ENCODE measurements around the gene BTBD7.
"Not testable (repeated sequence)": the region's sequence is repeated elsewhere in the genome, so short reads cannot be mapped to it uniquely, and the experiment has no call there.

Gene BTBD7, protein sequence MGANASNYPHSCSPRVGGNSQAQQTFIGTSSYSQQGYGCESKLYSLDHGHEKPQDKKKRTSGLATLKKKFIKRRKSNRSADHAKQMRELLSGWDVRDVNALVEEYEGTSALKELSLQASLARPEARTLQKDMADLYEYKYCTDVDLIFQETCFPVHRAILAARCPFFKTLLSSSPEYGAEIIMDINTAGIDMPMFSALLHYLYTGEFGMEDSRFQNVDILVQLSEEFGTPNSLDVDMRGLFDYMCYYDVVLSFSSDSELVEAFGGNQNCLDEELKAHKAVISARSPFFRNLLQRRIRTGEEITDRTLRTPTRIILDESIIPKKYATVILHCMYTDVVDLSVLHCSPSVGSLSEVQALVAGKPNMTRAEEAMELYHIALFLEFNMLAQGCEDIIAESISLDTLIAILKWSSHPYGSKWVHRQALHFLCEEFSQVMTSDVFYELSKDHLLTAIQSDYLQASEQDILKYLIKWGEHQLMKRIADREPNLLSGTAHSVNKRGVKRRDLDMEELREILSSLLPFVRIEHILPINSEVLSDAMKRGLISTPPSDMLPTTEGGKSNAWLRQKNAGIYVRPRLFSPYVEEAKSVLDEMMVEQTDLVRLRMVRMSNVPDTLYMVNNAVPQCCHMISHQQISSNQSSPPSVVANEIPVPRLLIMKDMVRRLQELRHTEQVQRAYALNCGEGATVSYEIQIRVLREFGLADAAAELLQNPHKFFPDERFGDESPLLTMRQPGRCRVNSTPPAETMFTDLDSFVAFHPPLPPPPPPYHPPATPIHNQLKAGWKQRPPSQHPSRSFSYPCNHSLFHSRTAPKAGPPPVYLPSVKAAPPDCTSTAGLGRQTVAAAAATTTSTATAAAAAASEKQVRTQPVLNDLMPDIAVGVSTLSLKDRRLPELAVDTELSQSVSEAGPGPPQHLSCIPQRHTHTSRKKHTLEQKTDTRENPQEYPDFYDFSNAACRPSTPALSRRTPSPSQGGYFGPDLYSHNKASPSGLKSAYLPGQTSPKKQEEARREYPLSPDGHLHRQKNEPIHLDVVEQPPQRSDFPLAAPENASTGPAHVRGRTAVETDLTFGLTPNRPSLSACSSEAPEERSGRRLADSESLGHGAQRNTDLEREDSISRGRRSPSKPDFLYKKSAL

DNA sequence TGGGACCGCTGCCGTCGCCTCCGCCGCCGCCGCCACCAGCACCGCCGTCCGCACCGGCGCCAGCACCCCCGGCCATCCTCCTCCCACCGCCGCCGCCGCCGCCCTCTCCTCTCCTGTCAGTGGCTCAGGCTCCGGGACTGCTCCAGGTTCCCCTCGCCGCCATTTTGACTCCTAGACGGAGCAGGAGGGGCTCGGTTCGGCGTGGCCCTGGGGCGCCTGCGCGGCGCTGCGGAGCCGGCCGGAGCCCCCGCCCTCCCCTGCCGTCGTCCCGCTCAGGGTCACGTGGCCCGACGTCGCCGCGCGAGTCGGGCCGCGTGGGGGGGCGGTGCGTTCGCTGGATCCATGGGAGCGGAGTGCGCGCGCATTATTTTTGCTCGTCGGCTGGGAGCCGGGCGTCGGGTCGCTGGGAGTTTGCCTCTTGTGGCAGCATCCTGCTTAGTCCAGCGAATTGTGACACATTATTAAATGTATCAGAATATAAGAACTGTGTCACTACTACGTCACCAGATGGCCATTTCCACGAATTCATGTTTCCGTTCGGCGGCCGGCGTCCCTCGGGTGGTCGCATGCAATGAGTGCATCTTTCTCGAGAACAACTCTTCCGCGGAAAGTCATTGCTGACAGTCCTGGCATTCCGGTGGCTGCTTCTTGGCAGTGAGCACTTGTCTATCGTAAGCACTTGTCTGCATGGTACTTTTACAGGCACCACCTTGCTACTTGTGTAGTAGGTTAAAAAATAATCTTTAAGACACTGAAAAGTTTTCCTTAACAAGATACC, at the start of gene BTBD7:
Gene BTBD7, minus strand, starts transcription at position 184 of the 778 bp plus-strand sequence. CDS start 36,985 bp downstream, outside the sequence.
- DNase-seq, result peak; percentile 98 to 99 (median 98)

DNA sequence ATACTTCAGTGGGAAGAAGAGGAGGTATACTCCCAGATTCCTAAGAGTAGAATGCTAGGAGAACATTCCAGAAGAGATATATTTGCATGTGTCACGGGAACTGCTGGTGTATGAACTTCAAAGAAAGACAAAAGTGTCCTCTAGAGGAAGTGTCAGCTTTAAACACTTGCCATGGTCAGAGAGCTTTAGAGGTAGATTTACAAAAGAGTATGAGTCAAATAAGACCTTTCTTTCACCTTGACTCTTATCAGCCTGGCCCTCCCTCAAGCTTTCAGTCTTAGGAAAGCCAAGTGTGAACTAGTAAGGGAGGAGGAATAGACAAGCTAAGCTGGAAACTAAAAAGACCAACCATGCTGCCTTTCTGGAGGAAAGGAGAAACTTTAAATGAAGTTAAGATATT, 48.8 kb upstream of the BTBD7 start:
- no peak for DNase-seq

DNA sequence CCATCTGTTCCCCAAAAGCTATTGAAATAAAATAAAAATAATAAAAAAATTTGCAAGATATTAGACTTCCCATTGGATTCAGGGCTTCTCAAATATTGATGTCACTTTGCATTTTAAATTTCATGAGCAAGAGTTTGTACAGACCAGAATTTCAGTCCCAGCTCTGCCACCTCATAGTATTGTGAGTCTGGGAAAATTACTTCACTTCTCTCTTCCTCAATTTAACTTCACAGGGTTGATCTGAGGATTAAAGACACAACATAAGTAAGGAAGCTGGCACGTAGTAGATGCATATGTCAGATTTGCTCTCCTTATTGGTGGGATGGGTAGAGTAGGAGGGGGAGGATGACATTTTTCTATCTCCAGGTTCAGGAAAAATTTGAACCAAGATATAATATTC, 47.0 kb upstream of the BTBD7 start:
- no peak for DNase-seq

DNA sequence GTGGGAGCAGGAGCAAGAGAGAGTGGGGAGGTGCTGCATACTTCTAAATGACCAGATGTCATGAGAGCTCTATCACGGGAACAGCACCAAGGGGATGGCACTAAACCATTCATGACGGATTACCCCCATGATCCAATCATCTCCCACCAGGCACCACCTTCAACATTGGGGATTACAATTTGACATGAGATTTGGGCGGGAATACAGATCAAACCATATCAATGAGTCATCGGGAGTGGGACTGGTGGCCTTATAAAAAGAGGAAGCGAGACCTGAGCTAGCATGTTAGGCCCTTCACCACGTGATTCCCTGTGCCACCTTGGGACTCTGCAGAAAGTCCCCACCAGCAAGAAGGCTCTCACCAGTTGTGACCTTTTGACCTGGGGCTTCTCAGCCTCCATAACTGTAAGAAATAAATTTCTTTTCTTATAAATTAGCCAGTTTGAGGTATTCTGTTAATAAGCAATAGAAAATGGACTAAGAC, 42.9 kb upstream of the BTBD7 start:
- no peak for DNase-seq

DNA sequence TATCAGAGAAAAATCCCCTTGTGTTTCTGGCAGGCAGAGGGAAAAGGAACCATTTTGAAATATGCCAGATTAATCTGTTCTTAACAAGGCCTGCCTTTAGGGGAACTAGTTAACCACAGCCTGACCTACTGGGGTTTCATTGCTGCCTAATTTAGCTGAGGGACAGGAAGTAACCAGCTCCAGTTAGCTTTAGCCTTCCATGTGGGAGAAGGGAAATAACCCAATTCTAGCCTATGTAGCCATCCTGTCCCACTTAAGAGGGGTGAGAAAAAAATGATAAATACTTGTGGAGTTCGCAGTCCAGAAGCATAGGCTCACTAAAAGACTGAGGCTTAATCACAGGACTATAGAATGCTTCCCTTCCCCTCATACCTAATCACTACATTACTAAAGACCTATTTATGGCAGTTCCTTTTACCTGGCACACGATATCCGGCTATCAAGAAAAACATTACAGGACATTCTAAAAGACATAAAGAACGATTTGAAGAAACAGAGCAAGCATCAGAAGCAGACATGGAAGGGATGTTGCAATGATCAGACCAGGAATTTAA, 37.0 kb upstream of the BTBD7 start:
- DNase-seq, result no peak

DNA sequence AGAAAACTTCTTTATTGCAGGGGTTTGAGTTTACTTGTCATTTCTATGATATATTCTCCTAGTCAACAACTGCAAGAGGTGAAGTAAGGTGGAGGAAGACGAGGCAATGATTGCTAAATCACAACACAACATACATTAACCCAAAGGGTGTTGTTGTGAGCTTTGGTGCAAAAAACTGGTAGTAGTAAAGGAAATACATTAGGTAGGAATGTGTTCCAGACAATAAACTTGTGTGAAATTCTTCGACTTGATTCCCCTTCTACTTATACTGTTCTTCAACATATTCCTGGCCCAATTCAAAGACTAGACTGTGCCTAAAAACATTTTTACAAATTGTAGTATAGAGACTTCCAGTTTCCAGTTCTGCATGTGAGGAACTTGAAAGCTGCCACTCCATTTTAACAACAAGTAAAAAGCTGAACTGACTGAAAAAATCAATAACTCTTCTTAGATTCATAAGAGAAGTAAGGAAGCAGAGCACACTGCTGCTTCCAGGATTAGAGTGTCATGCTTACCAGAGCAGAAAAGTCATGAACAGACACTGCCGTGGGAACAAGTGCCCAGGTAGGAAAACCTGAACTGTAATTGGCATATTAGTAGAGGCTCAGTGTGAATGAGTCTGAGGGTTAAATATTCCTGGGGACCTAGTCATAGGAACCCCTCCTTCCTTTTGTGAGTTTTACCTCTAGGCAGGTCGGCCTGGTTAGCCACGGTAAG, 36.3 kb upstream of the BTBD7 start:
- DNase-seq, result no peak

DNA sequence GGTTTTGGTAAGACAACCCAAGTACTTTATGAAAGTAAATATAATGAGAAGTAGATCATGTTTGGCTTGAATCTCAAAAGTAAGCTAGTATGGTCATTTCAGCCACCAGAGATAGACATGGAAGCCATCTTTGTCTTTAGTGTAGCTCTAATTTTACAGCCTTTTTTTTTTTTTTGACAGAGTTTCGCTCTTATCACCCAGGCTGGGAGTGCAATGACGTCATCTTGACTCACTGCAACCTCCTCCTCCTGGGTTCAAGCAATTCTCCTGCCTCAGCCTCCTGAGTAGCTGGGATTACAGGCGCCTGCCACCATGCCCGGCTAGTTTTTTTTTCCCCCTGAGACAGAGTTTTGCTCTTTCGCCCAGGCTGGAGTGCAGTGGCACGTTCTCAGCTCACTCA, 22.0 kb upstream of the BTBD7 start:
- not testable (repeated sequence) for DNase-seq

DNA sequence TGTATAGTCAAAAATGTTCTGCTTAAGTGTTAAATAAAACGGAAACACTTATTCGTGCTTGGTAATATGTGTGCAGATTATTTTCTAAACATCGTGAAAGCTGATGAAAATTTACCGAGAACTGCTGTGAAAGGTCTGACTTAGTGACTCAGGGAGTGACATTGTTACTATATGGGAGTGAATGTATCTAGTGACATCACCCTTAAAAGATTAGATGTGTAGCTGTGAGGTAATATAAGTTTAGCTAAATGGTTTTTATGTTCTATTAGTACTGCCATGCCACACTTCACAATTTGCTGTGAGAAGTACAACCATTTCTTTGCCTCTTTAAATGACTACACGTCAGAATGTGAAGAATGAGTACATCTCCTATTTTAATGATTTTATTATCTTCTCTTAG, 15.5 kb upstream of the BTBD7 start:
- DNase-seq, result no peak

DNA sequence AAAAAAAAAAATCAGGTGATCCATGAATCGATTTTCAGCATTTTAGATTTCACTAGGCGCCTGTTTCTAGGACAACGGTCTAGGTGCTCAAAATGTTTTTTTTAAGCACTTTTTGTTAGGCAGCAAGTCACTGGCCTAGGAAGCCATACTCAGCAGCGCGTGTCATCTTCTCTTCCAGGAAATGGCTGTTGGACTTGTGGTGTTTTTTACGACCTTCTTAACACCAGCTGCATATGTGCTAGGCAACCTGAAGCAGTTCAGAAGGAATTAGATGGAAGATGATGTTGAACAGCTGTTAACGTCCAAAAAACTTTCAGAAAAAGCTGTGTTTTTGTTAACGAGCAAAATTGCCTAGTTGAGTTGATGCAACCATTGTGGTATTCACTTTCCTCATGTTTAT, 15.0 kb upstream of the BTBD7 start:
- no peak for DNase-seq

DNA sequence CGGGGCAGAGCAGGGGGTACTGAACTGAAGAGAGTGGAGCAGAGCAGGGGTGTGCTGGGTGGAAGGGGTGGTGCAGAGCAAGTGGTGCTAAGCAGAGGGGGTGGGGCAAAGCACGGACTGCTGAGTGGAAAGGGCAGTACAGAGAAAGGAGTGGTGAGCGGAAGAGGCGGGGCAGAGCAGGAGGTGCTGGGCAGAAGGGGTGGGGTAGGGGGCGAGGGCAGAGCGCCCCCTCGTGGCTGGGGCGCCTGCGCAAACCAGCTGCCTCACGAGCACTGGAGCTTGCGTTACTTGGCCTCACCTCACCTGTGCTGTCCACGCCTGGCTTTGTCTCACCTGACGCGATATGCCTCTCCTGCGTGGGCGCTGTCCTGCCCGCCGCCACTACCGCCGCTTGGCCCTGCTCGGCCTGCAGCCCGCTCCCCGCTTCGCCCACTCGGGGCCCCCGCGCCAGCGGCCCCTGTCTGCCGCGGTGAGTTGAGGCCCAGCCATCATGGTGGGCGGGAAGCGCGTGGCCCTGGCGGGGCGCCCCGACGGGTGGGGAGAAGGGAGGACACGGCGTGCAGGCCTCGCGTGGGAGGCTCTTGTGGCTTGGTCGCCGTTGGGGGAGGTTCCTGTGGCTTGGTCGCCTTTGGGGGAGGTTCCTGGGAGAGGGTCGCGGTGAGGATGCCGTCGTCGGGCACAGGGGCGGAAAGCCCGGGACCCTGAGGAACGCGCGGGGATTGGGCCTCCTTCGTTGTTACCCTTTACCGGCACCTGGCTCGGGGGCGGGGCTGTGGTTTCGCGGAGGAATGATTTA, 14.3 kb upstream of the BTBD7 start, which contains the start of gene COX8C:
Gene COX8C, plus strand, starts transcription at position 257 of the 796 bp plus-strand sequence. Its CDS starts 87 bp downstream, at position 344.
- no peak for DNase-seq

DNA sequence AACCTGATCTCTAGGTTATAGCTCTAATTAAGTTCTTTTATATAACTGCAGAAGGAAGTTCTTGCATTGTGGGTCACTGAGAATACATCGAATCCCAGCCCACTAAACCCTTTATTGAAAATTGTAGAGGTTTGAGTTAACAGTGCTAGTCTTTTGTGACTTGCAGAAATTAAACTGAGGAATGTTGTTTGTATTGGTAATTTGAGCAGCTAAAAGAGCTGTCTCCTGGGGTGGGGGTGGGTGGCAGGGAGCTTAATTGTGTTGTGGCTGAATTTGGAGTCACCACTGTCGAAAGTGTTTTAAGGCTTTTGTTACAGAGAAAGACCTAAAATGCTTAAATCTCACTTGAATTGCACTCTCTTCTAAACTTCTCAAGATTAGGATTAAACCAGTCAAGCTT, 11.0 kb upstream of the BTBD7 start:
- DNase-seq, result peak in 1 of 3 experiments; percentile 39

DNA sequence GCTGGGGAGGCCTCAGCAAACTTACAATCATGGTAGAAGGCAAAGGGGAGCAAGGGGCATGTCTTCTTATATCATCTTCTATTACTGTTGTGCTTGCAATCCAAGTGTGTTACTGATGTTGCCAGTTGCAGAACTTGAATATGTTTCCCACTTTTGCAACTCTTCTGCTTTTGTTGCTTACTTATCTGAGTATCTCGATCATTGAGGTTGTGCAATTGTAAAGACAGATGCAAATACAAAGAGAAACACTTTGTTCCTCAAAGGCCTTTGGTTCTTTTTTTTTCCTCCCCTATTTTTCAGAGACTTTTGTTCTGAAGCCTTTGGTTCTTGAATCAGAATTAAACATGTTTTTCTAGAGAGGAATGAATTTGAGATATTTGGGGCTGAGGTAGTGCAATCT, 10.4 kb upstream of the BTBD7 start:
- DNase-seq, result no peak

DNA sequence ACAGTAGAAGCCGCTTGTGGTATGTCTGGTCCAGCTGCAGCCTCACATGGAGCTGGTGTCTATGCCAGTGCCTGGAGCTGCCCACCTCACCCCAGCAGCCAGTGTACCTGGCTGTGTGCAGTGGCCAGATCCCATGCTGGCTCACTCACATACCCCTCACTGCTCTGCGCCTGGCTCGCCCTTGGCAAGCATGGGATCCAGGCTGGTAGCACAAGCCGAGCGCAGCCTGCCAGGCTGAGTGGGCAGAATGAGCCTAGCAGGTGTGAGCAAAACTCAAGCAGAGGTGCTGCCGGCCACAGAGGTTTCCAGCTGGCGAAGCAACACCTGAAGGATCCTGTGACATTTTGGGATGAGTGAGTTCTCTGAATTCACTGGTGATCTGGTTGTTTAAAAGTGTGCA, 5.0 kb upstream of the BTBD7 start:
- DNase-seq, result no peak

DNA sequence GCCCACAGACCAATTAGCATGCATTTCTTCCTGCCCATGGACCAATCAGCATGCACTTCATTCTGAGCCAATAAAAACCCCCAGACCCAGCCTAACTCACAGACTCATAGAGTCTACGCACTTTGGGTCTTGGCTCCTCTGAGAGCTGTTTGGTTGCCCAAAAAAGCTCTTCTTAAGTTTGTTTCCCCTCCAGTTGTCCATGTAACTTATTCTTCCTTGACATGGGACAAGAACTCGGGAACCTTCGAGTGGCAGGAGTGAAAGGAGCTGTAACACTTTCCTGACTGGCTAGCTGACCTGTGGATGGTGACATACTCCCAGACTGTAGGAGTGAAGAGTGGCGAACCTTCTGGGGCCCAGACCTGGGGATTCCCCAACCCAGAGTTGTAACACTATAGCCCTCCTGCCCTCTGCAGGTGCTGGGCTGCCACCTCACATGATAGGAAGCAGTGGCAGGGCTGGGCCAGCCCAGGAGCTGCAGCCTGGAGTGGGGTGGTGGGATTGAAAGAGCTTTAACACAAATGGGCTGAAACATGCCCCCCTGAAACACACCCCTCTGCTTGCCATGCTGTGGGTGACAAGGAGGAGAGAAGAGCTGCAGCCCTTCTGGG, 4.4 kb upstream of the BTBD7 start:
- no peak for DNase-seq

DNA sequence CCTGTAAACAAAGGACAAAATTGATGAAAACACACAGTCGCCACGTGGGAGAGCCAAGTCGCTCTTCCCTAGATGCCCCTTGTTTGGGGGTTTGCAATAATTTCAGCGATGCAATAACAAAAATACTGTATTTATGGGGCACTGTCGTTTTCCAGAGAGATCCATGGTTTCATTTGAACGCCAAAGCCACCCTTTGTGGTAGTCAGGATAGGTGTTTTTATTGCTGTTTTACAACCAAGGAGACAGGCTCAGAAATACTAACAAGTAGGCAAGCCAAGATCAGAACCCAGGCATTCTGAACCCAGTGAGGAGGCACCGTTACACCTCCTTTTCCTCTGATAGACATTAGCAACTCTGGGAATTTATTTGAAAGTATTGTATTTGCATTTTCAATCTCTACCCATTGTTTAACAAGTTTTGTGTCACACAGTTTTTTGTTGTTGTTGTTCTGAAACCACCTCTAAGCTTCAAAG, 831 bp upstream of the BTBD7 start:
- peak in 1 of 3 experiments; percentile 39 for DNase-seq

DNA sequence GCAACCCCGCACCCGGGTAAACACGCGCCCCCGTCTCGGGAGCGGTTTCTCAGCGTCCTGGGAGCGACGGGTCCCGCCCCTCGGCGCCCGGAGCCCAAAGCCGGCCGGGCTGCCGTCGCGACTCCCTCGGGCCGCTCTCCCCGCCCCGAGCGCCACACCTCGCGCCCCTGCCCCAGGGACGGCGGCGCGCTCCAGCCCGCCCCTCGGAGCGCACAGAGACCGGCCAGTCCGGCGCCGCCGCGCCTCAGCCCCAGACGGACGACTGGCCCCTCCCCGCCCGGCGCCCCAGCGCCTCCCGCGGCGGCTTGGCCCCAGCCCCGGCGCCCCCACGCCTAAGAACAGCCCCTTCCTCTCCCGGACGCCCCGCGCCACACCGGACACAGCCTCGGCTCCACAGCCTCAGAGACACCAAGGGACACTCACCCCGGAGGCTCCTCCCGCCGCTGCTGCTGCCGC, 411 bp downstream of the BTBD7 start:
- peak in 2 of 3 experiments; percentile 39 to 77 for DNase-seq

DNA sequence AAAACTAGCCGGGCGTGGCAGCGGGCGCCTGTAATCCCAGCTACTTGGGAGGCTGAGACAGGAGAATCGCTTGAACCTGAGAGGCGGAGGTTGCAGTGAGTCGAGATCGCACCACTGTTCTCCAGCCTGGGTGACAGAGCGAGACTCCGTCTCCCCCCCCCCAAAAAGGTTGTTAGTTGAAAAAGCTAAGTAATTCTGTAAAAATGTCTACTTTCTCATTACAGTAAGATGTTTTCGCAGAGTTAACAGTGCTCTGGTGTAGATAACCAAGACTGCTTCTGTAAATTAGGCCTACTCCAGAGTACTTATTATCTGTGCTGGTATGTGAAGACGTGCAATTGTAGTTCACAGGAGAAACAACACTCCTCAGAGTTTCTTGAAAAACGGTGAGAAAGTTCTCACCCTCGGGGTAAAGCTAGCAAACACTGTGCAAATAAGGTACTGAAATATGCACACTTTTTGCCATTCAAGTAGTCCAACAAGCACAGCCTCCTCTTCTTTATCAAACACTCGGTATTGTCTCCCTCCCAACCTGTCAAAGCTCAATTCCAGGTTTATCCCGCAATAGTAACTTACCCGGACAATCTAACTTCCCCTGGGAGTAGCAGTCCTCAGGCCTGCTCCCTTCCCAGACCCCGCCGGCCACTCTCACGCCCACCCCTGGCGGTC, 974 bp downstream of the BTBD7 start:
- no peak for DNase-seq

DNA sequence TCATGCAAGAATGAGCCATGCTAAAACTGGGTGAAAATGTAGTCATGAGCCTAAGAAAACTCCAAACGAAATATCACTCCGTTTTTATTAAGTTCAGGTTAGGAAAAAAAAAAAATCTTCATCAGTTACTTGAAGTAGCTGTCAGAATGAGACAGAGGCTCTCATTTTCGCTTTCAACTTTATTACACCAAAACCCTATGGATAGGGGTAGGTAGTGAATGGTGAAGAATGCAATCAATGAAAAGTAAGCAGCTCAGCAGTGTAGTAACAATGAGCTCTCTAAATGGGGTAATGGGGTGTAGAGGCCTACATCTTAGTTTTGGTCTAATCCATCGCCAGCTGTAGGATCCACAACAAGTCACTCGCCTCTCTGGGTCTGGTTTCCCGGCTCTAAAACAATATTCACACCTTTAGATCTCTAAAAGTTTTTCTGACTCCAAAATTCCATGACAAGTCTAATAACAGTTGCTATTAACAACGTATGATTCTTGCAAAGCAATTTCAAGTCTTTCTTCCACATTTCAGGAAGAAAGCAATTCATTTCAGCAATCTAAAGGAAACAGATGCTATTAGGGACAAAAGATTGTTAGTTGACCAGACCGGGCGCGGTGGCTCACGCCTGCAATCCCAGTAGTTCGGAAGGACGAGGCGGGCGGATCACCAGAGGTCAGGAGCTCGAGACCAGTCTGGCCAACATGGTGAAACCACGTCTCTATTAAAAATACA, 1.7 kb downstream of the BTBD7 start:
- no peak for DNase-seq
